Lung (tissue), 12 donors: ENCODE data around the gene IL23A. TPM values are rescaled to one million over a fixed set of nuclear protein-coding genes. Genes with fewer than 3 reads are reported as not detected.

Experiments
- ATAC-seq: fragments of 200-7000 bp; cut with Tn5 transposase; one replicate; pipeline ENCODE4 v1.9.1; 2020; ENCODE audit warnings: moderate number of reproducible peaks; ENCODE audit not compliant: insufficient read depth, low FRiP score
- DNase-seq, 3 donors: peaks; one replicate each; pipeline ENCODE4 v3.0.0-alpha.2; 2013 to 2017
- H3K27ac ChIP-seq, 2 donors: one replicate each; pipeline ENCODE4 v1.5.1; 2013; ENCODE audit warnings: mild to moderate bottlenecking in 2 of 2, moderate library complexity in 2 of 2, control low read depth in 1 of 2, inconsistent platforms in 1 of 2, low read depth in 1 of 2, low read length in 1 of 2
- H3K27me3 ChIP-seq, 3 donors: one replicate each; pipeline ENCODE4 v1.5.1; 2013; ENCODE audit warnings: low read length in 2 of 3; ENCODE audit not compliant: control insufficient read depth in 3 of 3, insufficient read depth in 3 of 3
- H3K36me3 ChIP-seq, 4 donors: one replicate each; pipeline ENCODE4 v1.5.1; 2013; ENCODE audit warnings: low read length in 4 of 4, mild to moderate bottlenecking in 1 of 4, moderate library complexity in 1 of 4; ENCODE audit not compliant: control insufficient read depth in 4 of 4, insufficient read depth in 4 of 4
- H3K4me1 ChIP-seq, 5 donors: one replicate each; pipeline ENCODE4 v1.5.1; 2013; ENCODE audit warnings: low read length in 5 of 5, mild to moderate bottlenecking in 2 of 5, moderate library complexity in 1 of 5; ENCODE audit not compliant: control insufficient read depth in 5 of 5, insufficient read depth in 5 of 5
- H3K4me3 ChIP-seq: one replicate; pipeline ENCODE4 v1.5.1; 2013; ENCODE audit warnings: mild to moderate bottlenecking, control low read depth, moderate library complexity
- H3K9ac ChIP-seq, 2 donors: one replicate each; pipeline ENCODE4 v1.5.1; 2013; ENCODE audit warnings: low read length in 2 of 2, control low read depth in 1 of 2; ENCODE audit not compliant: insufficient read depth in 1 of 2
- H3K9me3 ChIP-seq, 4 donors: one replicate each; pipeline ENCODE4 v1.5.1; 2013; ENCODE audit warnings: low read length in 3 of 4, mild to moderate bottlenecking in 1 of 4, moderate library complexity in 1 of 4; ENCODE audit not compliant: control insufficient read depth in 4 of 4, insufficient read depth in 3 of 4
- whole genome bisulfite sequencing, 2 donors: extraction: QIAGEN DNeasy Blood & Tissue Kit; methylation state at CpG; one replicate each; pipeline ENCODE4 v1.1.7; 2013; 5-methylcytosine and 5-hydroxymethylcytosine counted together
- polyA plus RNA-seq, 2 donors: library from polyadenylated mRNA; stranded (reverse); fragments of 200-250 nt; gene quantifications; one replicate each; pipeline ENCODE4 v1.2.1, GENCODE V29; 2013
- total RNA-seq, 2 donors: library from RNA; depleted of rRNA in 1 of 2; stranded (reverse); fragments of >200 nt in 1 of 2; gene quantifications; one replicate each; pipeline ENCODE4 v1.2.1, GENCODE V29; 2014 to 2021
- TF ChIP-seq, protein P1 (sequence below): IDR thresholded peaks from 2 replicates; pipeline ENCODE4 v1.5.1; 2012; ENCODE audit warnings: mild to moderate bottlenecking; ENCODE audit errors: control extremely low read depth, extremely low read depth
- donor health status: control.
- donor health status: control.
- donor health status: Bipolar disorder and iron deficiency.
- donor health status: healthy.
- donor health status: DM: yes; HTN: yes; CAD: no.

IL23A gene
- total and polyA plus RNA-seq, 4 donors = 0.34 to 4.0 (median 0.60) TPM

DNA sequence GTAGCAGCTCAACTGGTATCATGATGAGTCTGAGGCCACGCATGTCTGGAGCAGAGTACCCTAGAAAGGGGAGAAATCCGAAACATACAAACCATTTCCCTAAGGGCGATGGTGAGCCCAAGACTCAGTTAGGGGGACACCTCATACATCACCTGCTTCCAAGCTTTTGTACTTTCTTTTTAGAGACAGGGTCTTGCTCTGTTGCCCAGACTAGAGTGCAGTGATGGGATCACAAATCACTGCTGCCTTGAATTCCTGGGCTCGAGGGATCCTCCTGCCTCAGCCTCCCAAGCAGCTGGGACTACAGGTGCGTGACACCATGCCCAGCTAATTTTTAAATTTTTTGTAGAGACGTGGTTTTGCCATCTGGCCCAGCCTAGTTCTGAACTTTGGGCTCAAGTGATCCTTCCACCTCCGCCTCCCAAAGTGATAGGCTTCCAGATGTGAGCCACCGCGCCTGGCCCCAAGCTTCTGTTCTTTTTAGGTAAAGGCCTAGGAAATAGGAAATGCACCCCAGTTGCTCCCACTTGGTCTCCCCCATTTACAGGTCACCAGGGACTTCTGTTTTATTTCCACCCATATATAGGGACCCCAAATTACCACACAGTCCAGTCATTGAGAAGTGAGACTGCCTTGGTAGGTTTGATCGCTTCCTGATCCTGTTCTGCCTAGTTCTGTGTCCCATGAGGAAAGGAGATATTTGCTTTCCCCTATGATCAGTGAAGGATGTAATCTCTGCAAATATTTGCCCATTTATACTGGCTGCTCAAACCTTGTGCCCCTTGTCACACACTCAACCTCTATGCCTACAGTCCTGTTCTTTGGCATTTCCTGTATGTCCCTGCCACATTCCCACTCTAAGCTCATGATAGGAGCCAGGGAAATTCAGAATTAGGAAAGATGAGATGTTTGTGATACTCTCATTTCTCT is 23.7 kb downstream of the IL23A start, which contains the start of gene APOF:
Gene APOF, minus strand, starts transcription at position 728 of the 930 bp plus-strand sequence. Its CDS starts 112 bp downstream, at position 616.
- TF ChIP-seq, protein P1, sequence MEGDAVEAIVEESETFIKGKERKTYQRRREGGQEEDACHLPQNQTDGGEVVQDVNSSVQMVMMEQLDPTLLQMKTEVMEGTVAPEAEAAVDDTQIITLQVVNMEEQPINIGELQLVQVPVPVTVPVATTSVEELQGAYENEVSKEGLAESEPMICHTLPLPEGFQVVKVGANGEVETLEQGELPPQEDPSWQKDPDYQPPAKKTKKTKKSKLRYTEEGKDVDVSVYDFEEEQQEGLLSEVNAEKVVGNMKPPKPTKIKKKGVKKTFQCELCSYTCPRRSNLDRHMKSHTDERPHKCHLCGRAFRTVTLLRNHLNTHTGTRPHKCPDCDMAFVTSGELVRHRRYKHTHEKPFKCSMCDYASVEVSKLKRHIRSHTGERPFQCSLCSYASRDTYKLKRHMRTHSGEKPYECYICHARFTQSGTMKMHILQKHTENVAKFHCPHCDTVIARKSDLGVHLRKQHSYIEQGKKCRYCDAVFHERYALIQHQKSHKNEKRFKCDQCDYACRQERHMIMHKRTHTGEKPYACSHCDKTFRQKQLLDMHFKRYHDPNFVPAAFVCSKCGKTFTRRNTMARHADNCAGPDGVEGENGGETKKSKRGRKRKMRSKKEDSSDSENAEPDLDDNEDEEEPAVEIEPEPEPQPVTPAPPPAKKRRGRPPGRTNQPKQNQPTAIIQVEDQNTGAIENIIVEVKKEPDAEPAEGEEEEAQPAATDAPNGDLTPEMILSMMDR = no peak
- Histone ChIP-seq H3K4me1 (peaks cover 0 to 15% (median 4%) of the 10 kb centered on the region in 5 donors), H3K36me3 (no peaks in the 10 kb centered on the region), H3K4me3 (no peak within 1 kb of the TSS), H3K27me3 (no peaks in the 10 kb centered on the region), H3K9ac (no peak within 1 kb of the TSS), H3K27ac (no peak within 1 kb of the TSS), H3K9me3 (no peaks in the 10 kb centered on the region)
- 94 to 100% methylated on average over 10 of the region's 10 CpGs for WGBS, 2 donors
- ATAC-seq (no peak), DNase-seq (no peak)

DNA sequence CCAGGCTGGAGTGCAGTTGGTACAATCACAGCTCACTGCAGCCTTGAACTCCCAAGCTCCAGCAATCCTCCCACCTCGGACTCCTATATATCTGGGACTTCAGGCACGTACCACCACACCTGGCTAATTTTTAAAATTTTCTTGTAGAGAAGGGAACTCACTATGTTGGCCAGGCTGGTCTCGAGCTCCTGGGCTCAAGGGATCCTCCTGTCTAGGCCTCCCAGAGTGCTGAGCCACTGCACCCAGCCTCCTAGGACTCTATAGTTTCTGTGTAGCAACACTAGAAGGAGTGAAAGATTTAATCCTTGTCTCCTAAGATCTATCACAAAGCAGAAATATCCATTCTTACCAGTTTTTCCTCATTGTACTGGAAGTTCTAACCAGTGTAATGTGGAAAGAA is 28.3 kb downstream of the IL23A start:
- Histone ChIP-seq H3K9ac (no peak overlapping the region), H3K27ac (no peak overlapping the region), H3K36me3 (no peaks in the 10 kb centered on the region), H3K27me3 (no peaks in the 10 kb centered on the region), H3K9me3 (no peaks in the 10 kb centered on the region), H3K4me3 (no peak overlapping the region), H3K4me1 (no peaks in the 10 kb centered on the region)
- WGBS, 2 donors = 91 to 99% methylated on average over 3 of the region's 3 CpGs
- TF ChIP-seq, protein P1 = no peak
- ATAC-seq = no peak
- no peak for DNase-seq

DNA sequence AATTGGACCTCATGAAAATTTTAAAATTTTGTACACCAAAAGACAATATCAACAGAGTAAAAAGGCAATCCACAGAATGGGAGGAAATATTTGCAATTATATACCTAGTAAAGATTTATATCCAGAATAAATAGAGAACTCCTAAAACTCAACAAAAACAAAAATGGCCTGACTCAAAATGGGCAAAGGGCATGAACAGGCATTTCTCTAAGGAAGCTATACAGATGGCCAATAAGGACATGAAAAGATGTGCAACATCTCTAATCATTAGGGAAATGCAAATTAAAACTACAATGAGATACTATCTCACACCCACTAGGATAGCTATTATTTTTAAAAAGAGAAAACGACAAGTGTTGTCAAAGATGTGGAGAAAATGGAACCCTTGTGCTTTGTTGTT is 34.8 kb downstream of the IL23A start:
- DNase-seq (no peak), ATAC-seq (no peak)
- Histone ChIP-seq H3K4me3 (no peak overlapping the region), H3K27me3 (no peaks in the 10 kb centered on the region), H3K27ac (no peak overlapping the region), H3K9me3 (no peaks in the 10 kb centered on the region), H3K4me1 (no peaks in the 10 kb centered on the region), H3K9ac (no peak overlapping the region), H3K36me3 (no peaks in the 10 kb centered on the region)
- WGBS, 2 donors = 94 to 95% methylated on average over 1 of the region's 1 CpG
- TF ChIP-seq, protein P1 = no peak
